H1 (cell line): ENCODE data around the gene CCR9. TPM values are rescaled to one million over a fixed set of nuclear protein-coding genes. Genes with fewer than 3 reads are reported as not detected.

Experiments
- CTCF ChIA-PET: fragments of 300-600 bp; sonication (Branson Sonifier 250); formaldehyde crosslinking; loops from one replicate; lab custom pipeline; 2021; ENCODE audit not compliant: partially characterized antibody; lab: Charles Lee
- POLR2A ChIA-PET: fragments of 300-600 bp; sonication (Branson Sonifier 250); formaldehyde crosslinking; loops from one replicate; lab custom pipeline; 2021; ENCODE audit warnings: inconsistent platforms; ENCODE audit not compliant: partially characterized antibody; lab: Charles Lee
- DNase-seq, 2 experiments: peaks; one replicate each; pipeline versions ENCODE4 v3.0.0 to v3.0.0-alpha.2; 2010 to 2022; ENCODE audit warnings: low spot score in 2 of 2, low read depth in 1 of 2, mixed read lengths in 1 of 2
- FAIRE-seq: peaks from 2 replicates; lab custom pipeline; 2011; peaks lifted over from hg19 to GRCh38; lab: Jason Lieb, UNC
- H2AFZ ChIP-seq: 2 replicates; pipeline ENCODE4 v1.8.1; 2012; ENCODE audit warnings: low read length, inconsistent platforms
- H2AK5ac ChIP-seq: 2 replicates; pipeline ENCODE4 v1.6.1; 2013; ENCODE audit warnings: low read depth, low read length
- H2BK120ac ChIP-seq: replicated peaks from 2 replicates; pipeline ENCODE3; 2013; ENCODE audit warnings: low read depth, low read length, inconsistent platforms
- H2BK12ac ChIP-seq: 2 replicates; pipeline ENCODE4 v1.6.1; 2013; ENCODE audit warnings: low read depth, low read length
- H2BK15ac ChIP-seq: 2 replicates; pipeline ENCODE4 v1.6.1; 2013; ENCODE audit warnings: low read length
- H2BK20ac ChIP-seq: 2 replicates; pipeline ENCODE4 v1.6.1; 2013; ENCODE audit warnings: low read length
- H2BK5ac ChIP-seq: 2 replicates; pipeline ENCODE4 v1.6.1; 2013; ENCODE audit warnings: low read depth, low read length
- H3K14ac ChIP-seq: 2 replicates; pipeline ENCODE4 v1.6.1; 2013; ENCODE audit warnings: inconsistent platforms; ENCODE audit not compliant: insufficient read length
- H3K18ac ChIP-seq: 2 replicates; pipeline ENCODE4 v1.6.1; 2013; ENCODE audit warnings: low read length; ENCODE audit errors: extremely low read depth
- H3K23ac ChIP-seq: 2 replicates; pipeline ENCODE4 v1.6.1; 2013; ENCODE audit warnings: inconsistent platforms; ENCODE audit not compliant: insufficient read length
- H3K23me2 ChIP-seq: 2 replicates; pipeline ENCODE4 v1.6.1; 2013; ENCODE audit warnings: low read depth, low read length
- H3K27ac ChIP-seq: 2 replicates; pipeline ENCODE4 v1.6.1; 2011; ENCODE audit warnings: low read depth, low read length, inconsistent platforms
- H3K27me3 ChIP-seq, 4 experiments: replicated peaks in 1 of 4; 1 replicate in 1 of 4; 2 replicates in 3 of 4; pipeline versions ENCODE4 v1.6.1 to v1.8.1; 2011 to 2013; ENCODE audit warnings: low read length in 3 of 4, mild to moderate bottlenecking in 3 of 4, inconsistent platforms in 2 of 4, mixed read lengths in 2 of 4, moderate library complexity in 1 of 4; ENCODE audit not compliant: control insufficient read depth in 3 of 4, insufficient read depth in 3 of 4; ENCODE audit errors: extremely low read depth in 1 of 4
- H3K36me3 ChIP-seq, 4 experiments: 2 replicates each; pipeline versions ENCODE4 v1.6.1 to v1.8.1; 2011 to 2013; ENCODE audit warnings: mild to moderate bottlenecking in 4 of 4, low read length in 3 of 4, moderate library complexity in 2 of 4, control low read depth in 1 of 4, inconsistent platforms in 1 of 4; ENCODE audit not compliant: insufficient read depth in 4 of 4, control insufficient read depth in 2 of 4
- H3K4ac ChIP-seq: replicated peaks from 2 replicates; pipeline ENCODE3; 2013; ENCODE audit warnings: low read length, low read depth, mixed read lengths, inconsistent platforms; ENCODE audit not compliant: insufficient read length
- H3K4me1 ChIP-seq, 4 experiments: replicated peaks in 1 of 4; 1 replicate in 1 of 4; 2 replicates in 3 of 4; pipeline versions ENCODE4 v1.6.1 to v1.8.1; 2011 to 2013; ENCODE audit warnings: low read length in 3 of 4, inconsistent platforms in 2 of 4, mixed read lengths in 1 of 4; ENCODE audit not compliant: insufficient read depth in 4 of 4, control insufficient read depth in 3 of 4
- H3K4me2 ChIP-seq, 2 experiments: 2 replicates each; pipeline versions ENCODE4 v1.6.1 to v1.8.1; 2011 to 2013; ENCODE audit warnings: low read depth in 2 of 2, low read length in 2 of 2, control low read depth in 1 of 2, inconsistent platforms in 1 of 2, mild to moderate bottlenecking in 1 of 2; ENCODE audit not compliant: insufficient read depth in 1 of 2
- H3K4me3 ChIP-seq, 4 experiments: fragments of 200-600, 300-600 bp in 1 of 4; sonication (generic), shearing (Covaris generic), sonication (Bioruptor Twin) in 1 of 4; 2 replicates each; pipeline versions ENCODE4 v1.5.1 to v1.8.1; 2011 to 2016; ENCODE audit warnings: low read length in 4 of 4, low read depth in 3 of 4, control low read depth in 2 of 4, inconsistent platforms in 2 of 4, mild to moderate bottlenecking in 2 of 4, mixed read lengths in 1 of 4, moderate library complexity in 1 of 4; ENCODE audit not compliant: insufficient read depth in 2 of 4; ENCODE audit errors: extremely low read depth in 1 of 4
- H3K56ac ChIP-seq: replicated peaks from 2 replicates; pipeline ENCODE3; 2013; ENCODE audit warnings: low read depth, mild to moderate bottlenecking, mixed read lengths, low read length, inconsistent platforms; ENCODE audit not compliant: insufficient read length
- H3K79me1 ChIP-seq: 2 replicates; pipeline ENCODE4 v1.6.1; 2013; ENCODE audit warnings: low read depth, low read length, control low read depth
- H3K79me2 ChIP-seq, 2 experiments: 2 replicates each; pipeline versions ENCODE4 v1.6.1 to v1.8.1; 2012 to 2013; ENCODE audit warnings: low read length in 2 of 2, mild to moderate bottlenecking in 2 of 2, inconsistent platforms in 1 of 2; ENCODE audit not compliant: insufficient read depth in 2 of 2, control insufficient read depth in 1 of 2
- H3K9ac ChIP-seq, 4 experiments: replicated peaks in 1 of 4; 1 replicate in 1 of 4; 2 replicates in 3 of 4; pipeline versions ENCODE4 v1.6.1 to v1.8.1; 2011 to 2013; ENCODE audit warnings: low read depth in 3 of 4, low read length in 3 of 4, control low read depth in 2 of 4, mild to moderate bottlenecking in 2 of 4, moderate library complexity in 2 of 4, inconsistent platforms in 1 of 4; ENCODE audit errors: extremely low read depth in 1 of 4
- H3K9me3 ChIP-seq, 2 experiments: 2 replicates each; pipeline versions ENCODE4 v1.6.1 to v1.8.1; 2012 to 2013; ENCODE audit warnings: mild to moderate bottlenecking in 2 of 2, moderate library complexity in 2 of 2, control low read depth in 1 of 2, inconsistent platforms in 1 of 2, low read depth in 1 of 2, low read length in 1 of 2, mixed read lengths in 1 of 2; ENCODE audit not compliant: insufficient read depth in 2 of 2
- H4K20me1 ChIP-seq, 2 experiments: replicated peaks in 1 of 2; 2 replicates each; pipeline versions ENCODE3 to v1.8.1; 2011 to 2013; ENCODE audit warnings: inconsistent platforms in 2 of 2, low read length in 2 of 2, mild to moderate bottlenecking in 1 of 2; ENCODE audit not compliant: insufficient read depth in 2 of 2, control insufficient read depth in 1 of 2
- H4K5ac ChIP-seq: 2 replicates; pipeline ENCODE4 v1.6.1; 2013; ENCODE audit warnings: low read length, low read depth, mixed read lengths, inconsistent platforms; ENCODE audit not compliant: insufficient read length
- H4K8ac ChIP-seq: 2 replicates; pipeline ENCODE4 v1.8.0; 2013; ENCODE audit warnings: mild to moderate bottlenecking, moderate library complexity, low read length, inconsistent platforms; ENCODE audit not compliant: insufficient read depth; ENCODE audit errors: extremely low read depth
- H4K91ac ChIP-seq: replicated peaks from 2 replicates; pipeline ENCODE3; 2013; ENCODE audit warnings: low read length, mixed read lengths, inconsistent platforms; ENCODE audit not compliant: insufficient read length
- BCL11A ChIP-seq, 2 experiments: IDR thresholded peaks; one replicate each; pipeline ENCODE4 v1.6.1; 2011; ENCODE audit warnings: low read depth in 2 of 2, low read length in 2 of 2, mild to moderate bottlenecking in 2 of 2
- CEBPB ChIP-seq: IDR thresholded peaks from 2 replicates; pipeline ENCODE4 v1.6.1; 2012; ENCODE audit warnings: low read depth, low read length
- GTF2F1 ChIP-seq: IDR thresholded peaks from 2 replicates; pipeline ENCODE4 v1.6.1; 2012; ENCODE audit warnings: low read depth, low read length, improper control_type of control experiment, borderline replicate concordance
- HDAC2 ChIP-seq, 2 experiments: fragments of 300-600 bp in 1 of 2; sonication (generic) in 1 of 2; IDR thresholded peaks; 2 replicates each; pipeline ENCODE4 v1.6.1; 2011 to 2012; ENCODE audit warnings: low read depth in 2 of 2, low read length in 2 of 2, mild to moderate bottlenecking in 2 of 2, moderate library complexity in 2 of 2, borderline replicate concordance in 1 of 2, inconsistent platforms in 1 of 2
- KDM1A ChIP-seq: fragments of 200-600, 300-600 bp; sonication (generic); IDR thresholded peaks from 2 replicates; pipeline ENCODE4 v1.7.1; 2016; ENCODE audit warnings: mild to moderate bottlenecking, low read length, borderline replicate concordance
- RBBP5 ChIP-seq: IDR thresholded peaks from 2 replicates; pipeline ENCODE4 v1.7.1; 2012; ENCODE audit warnings: low read depth, mild to moderate bottlenecking, inconsistent platforms, low read length, moderate library complexity, borderline replicate concordance
- RXRA ChIP-seq: IDR thresholded peaks from 2 replicates; pipeline ENCODE4 v1.6.1; 2011; ENCODE audit warnings: low read depth, mild to moderate bottlenecking, low read length, moderate library complexity; ENCODE audit not compliant: insufficient read depth
- SP1 ChIP-seq: IDR thresholded peaks from 2 replicates; pipeline ENCODE4 v1.6.1; 2011; ENCODE audit warnings: low read depth, low read length
- SRF ChIP-seq: IDR thresholded peaks from 2 replicates; pipeline ENCODE4 v1.6.1; 2011; ENCODE audit warnings: mild to moderate bottlenecking, low read depth, low read length, moderate library complexity
- SUZ12 ChIP-seq: fragments of 200-600 bp; sonication (generic); IDR thresholded peaks from 2 replicates; pipeline ENCODE4 v1.6.1; 2012; ENCODE audit warnings: mild to moderate bottlenecking, inconsistent platforms, low read length, moderate library complexity, mixed read lengths
- ZNF274 ChIP-seq: IDR thresholded peaks from 2 replicates; pipeline ENCODE4 v1.7.0; 2012; ENCODE audit warnings: low read length, borderline replicate concordance; ENCODE audit errors: extremely low read depth
- WGBS, 2 experiments: shearing (Covaris generic) in 1 of 2; methylation state at CpG; one replicate each; pipeline versions ENCODE4 v1.1.6 to v1.1.7; 2013 to 2015; ENCODE audit warnings: low lambda C conversion rate in 2 of 2, mixed read lengths in 2 of 2, inconsistent platforms in 1 of 2, low coverage in 1 of 2, missing lambda C conversion rate in 1 of 2; ENCODE audit not compliant: insufficient replicate concordance in 2 of 2, insufficient coverage in 1 of 2, insufficient read length in 1 of 2; ENCODE audit errors: extremely low coverage in 1 of 2, missing lambda C conversion rate in 1 of 2; 5-methylcytosine and 5-hydroxymethylcytosine counted together
- polyA plus RNA-seq, 7 experiments: library from polyadenylated mRNA; depleted of rRNA in 3 of 7; stranded (reverse) in 5 of 7; unstranded in 2 of 7; fragments of >200 nt in 5 of 7; fragments of 200-250 nt in 2 of 7; gene quantifications; 1 replicate in 5 of 7; 2 replicates in 1 of 7; 4 replicates in 1 of 7; pipeline versions ENCODE4 v1.2.1 to v1.2.3, GENCODE V29; 2011 to 2013; ENCODE audit warnings: missing spikeins in 2 of 7, mixed read lengths in 2 of 7
- total RNA-seq: library from RNA; stranded (reverse); fragmentation: NEBNext Ultra II Directional; extraction: Animal tissue kit (Norgen Biotek cat#: 25700); gene quantifications from 2 replicates; pipeline ENCODE4 v1.2.1, GENCODE V29; 2021

The CCR9 gene
- total and polyA plus RNA-seq, 2 of the 8 experiments (the other 6 are each of a cell fraction or from before 2014, with no cell fraction given) = not detected

GRCh38 chr3:45952456-45952855 is 66.1 kb downstream of the CCR9 start:
- Histone ChIP-seq H3K18ac (no peak overlapping the region), H3K23me2 (no peaks in the 10 kb centered on the region), H3K9me3 (no peaks in the 10 kb centered on the region), H3K4ac (no peak overlapping the region), H2BK120ac (no peak overlapping the region), H3K27me3 (no peaks in the 10 kb centered on the region; a peak in 1 of 7 replicates), H4K8ac (no peak overlapping the region), H3K9ac (no peak overlapping the region), H2BK20ac (no peak overlapping the region), H3K36me3 (peaks cover 15 to 73% (median 57%) of the 10 kb centered on the region in 4 experiments; a peak in 7 of 8 replicates), H3K14ac (no peak overlapping the region), H2BK12ac (no peak overlapping the region), H2AK5ac (no peak overlapping the region), H3K23ac (no peak overlapping the region), H4K5ac (no peak overlapping the region), H4K91ac (no peak overlapping the region), H3K79me1 (no peaks in the 10 kb centered on the region), H3K4me1 (no peaks in the 10 kb centered on the region), H3K4me3 (no peak overlapping the region), H4K20me1 (peaks cover 0 to 2% of the 10 kb centered on the region in 2 experiments), H2BK5ac (no peak overlapping the region), H2BK15ac (no peak overlapping the region), H2AFZ (no peak overlapping the region), H3K56ac (no peak overlapping the region), H3K79me2 (no peaks in the 10 kb centered on the region), H3K4me2 (no peak overlapping the region), H3K27ac (no peak overlapping the region)
- FAIRE-seq = no peak
- no peak for DNase-seq
- 78% methylated on average over 4 of the region's 4 CpGs; no CpG with 5 or more reads in 1 of the 2 experiments for WGBS, 2 experiments
- ChIA-PET POLR2A (no interaction called here), CTCF (interaction anchor here (1.3 to 2.7 kb wide), 4 partner anchors 13 to 24 kb away, joined by 3 to 20 read pairs (median 5); no protein-coding TSS in a partner anchor)
- no peak for TF ChIP-seq SP1
- no peak for TF ChIP-seq RBBP5
- no peak for TF ChIP-seq HDAC2 (IDR thresholded peaks at IDR 0.05; ENCODE audit: borderline replicate concordance in 1 of 2, low read depth in 2 of 2, low read length in 2 of 2)
- TF ChIP-seq ZNF274 = no peak
- TF ChIP-seq KDM1A = no peak
- no peak for TF ChIP-seq RXRA
- TF ChIP-seq CEBPB = no peak
- TF ChIP-seq GTF2F1 = no peak
- TF ChIP-seq BCL11A (IDR thresholded peaks at IDR 0.05; ENCODE audit: low read depth in 2 of 2, low read length in 2 of 2) = no peak
- no peak for TF ChIP-seq SUZ12
- TF ChIP-seq SRF = no peak
